Measurements from ENCODE around the gene ANKRD7. TPM values are rescaled to one million over a fixed set of nuclear protein-coding genes. Genes with fewer than 3 reads are reported as not detected.

The ANKRD7 gene
- total and polyA plus RNA-seq, 11 donors: 0.23 to 1.3 (median 0.43) TPM; not detected in 4

- H3K9me3 ChIP-seq: no peaks in the 10 kb centered on the region
- peaks cover 0 to 6% (median 0%) of the 10 kb centered on the region in 9 donors for H3K27me3 ChIP-seq
- intact Hi-C loops (cut with DNase I): loop anchor here in 1 of 10 donors (10.0 kb wide), 1 partner anchor 64 kb away; no protein-coding TSS in a partner anchor
Observed at GRCh38 chr7:118219157-118219512, 5.4 kb upstream of the ANKRD7 start.

GRCh38 chr7:118220583-118220982 lies 3.9 kb upstream of the ANKRD7 start:
- H3K9me3 ChIP-seq: no peaks in the 10 kb centered on the region
- no peaks in the 10 kb centered on the region for H3K4me1 ChIP-seq
- intact Hi-C loops (cut with DNase I): no loop called here
- WGBS, 4 donors: 54 to 84% (median 64%) methylated on average over 3 of the region's 3 CpGs
- peaks cover 0 to 10% (median 0%) of the 10 kb centered on the region in 9 donors for H3K27me3 ChIP-seq
- ATAC-seq: no peak
- H3K4me3 ChIP-seq: no peak overlapping the region
- no peak for DNase-seq
- no peaks in the 10 kb centered on the region for H3K36me3 ChIP-seq
- no peak overlapping the region for H3K27ac ChIP-seq
- TF ChIP-seq CTCF (IDR thresholded peaks at IDR 0.05) (no peak), POLR2A (IDR thresholded peaks at IDR 0.05) (no peak)

More at GRCh38 chr7:118219157-118219512, 5.4 kb upstream of the ANKRD7 start:
- WGBS, 4 donors: 86 to 94% (median 90%) methylated on average over 3 of the region's 3 CpGs
- Histone ChIP-seq H3K4me3 (no peak overlapping the region), H3K27ac (no peak overlapping the region), H3K36me3 (no peaks in the 10 kb centered on the region), H3K4me1 (peaks cover 0 to 6% (median 0%) of the 10 kb centered on the region in 12 donors)
- TF ChIP-seq POLR2A (IDR thresholded peaks at IDR 0.05) (no peak), CTCF (IDR thresholded peaks at IDR 0.05) (no peak)
- ATAC-seq (no peak), DNase-seq (no peak)

GRCh38 chr7:118222591-118222990 lies 1.9 kb upstream of the ANKRD7 start:
- peaks cover 0 to 10% (median 0%) of the 10 kb centered on the region in 9 donors for H3K27me3 ChIP-seq
- intact Hi-C loops (cut with DNase I): no loop called here
- H3K4me3 ChIP-seq: no peak overlapping the region
- H3K4me1 ChIP-seq: no peaks in the 10 kb centered on the region
- no peak overlapping the region for H3K27ac ChIP-seq
- ATAC-seq: no peak
- no peak for TF ChIP-seq POLR2A (IDR thresholded peaks at IDR 0.05)
- no peaks in the 10 kb centered on the region for H3K36me3 ChIP-seq
- 78 to 85% (median 84%) methylated on average over 1 of the region's 1 CpG for WGBS, 4 donors
- DNase-seq: no peak
- H3K9me3 ChIP-seq: no peaks in the 10 kb centered on the region

- Histone ChIP-seq H3K4me3 (no peak overlapping the region), H3K36me3 (no peaks in the 10 kb centered on the region), H3K9me3 (no peaks in the 10 kb centered on the region), H3K4me1 (no peaks in the 10 kb centered on the region), H3K27me3 (no peaks in the 10 kb centered on the region), H3K27ac (no peak overlapping the region)
- 83 to 93% (median 87%) methylated on average over 1 of the region's 1 CpG for WGBS, 4 donors
- ATAC-seq (no peak), DNase-seq (no peak)
- TF ChIP-seq CTCF (IDR thresholded peaks at IDR 0.05) (no peak), POLR2A (IDR thresholded peaks at IDR 0.05) (no peak)
- intact Hi-C loops (cut with DNase I): no loop called here
Observed at GRCh38 chr7:118232837-118233236, 8.3 kb downstream of the ANKRD7 start.

GRCh38 chr7:118233799-118234198 lies 9.3 kb downstream of the ANKRD7 start:
- no peak for ATAC-seq
- 80 to 97% (median 88%) methylated on average over 1 of the region's 1 CpG for WGBS, 4 donors
- Histone ChIP-seq H3K4me3 (no peak overlapping the region), H3K27ac (no peak overlapping the region), H3K4me1 (no peaks in the 10 kb centered on the region), H3K9me3 (no peaks in the 10 kb centered on the region), H3K27me3 (no peaks in the 10 kb centered on the region), H3K36me3 (no peaks in the 10 kb centered on the region)
- intact Hi-C loops (cut with DNase I): no loop called here
- no peak for DNase-seq
- TF ChIP-seq POLR2A (IDR thresholded peaks at IDR 0.05) (no peak), CTCF (IDR thresholded peaks at IDR 0.05) (no peak)
